ENCODE measurements around the gene RACGAP1. TPM values are rescaled to one million over a fixed set of nuclear protein-coding genes. Genes with fewer than 3 reads are reported as not detected.

Gene RACGAP1
- total and polyA plus RNA-seq, 2 experiments from 2014 or later: 35.4 to 55.4 TPM

DNA sequence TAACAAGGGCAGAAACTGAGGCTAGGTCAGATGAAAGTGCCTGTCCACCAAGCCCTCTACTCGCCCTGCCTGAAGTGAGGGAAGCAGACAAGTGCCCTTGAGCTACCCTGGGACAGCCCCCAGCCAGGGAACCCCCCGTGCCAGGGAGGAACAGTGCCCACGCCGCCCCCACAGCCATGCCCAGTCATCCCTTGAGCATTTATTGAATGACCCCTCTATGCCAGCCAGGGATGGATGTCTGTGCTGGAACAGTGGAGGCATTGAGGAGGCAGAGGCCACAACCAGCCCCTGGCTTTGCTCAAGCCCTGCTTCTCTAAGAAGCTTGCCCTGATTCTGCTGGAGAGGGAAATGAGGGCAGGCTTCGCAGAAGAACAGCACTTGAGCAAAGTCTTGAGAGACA lies 56.3 kb downstream of the RACGAP1 start:
- WGBS, 2 experiments (ENCODE audit: low coverage in 1 of 2, low lambda C conversion rate in 2 of 2, missing lambda C conversion rate in 2 of 2): 58 to 59% methylated on average over 4 to 5 of the region's 5 CpGs
- peaks cover 15% of the 10 kb centered on the region for H3K27me3 ChIP-seq (replicated peaks; ENCODE audit: insufficient read depth)
- no peak overlapping the region for H2AFZ ChIP-seq
- H3K4me2 ChIP-seq (ENCODE audit: unreplicated experiment): no peak overlapping the region
- no peaks in the 10 kb centered on the region for H3K9me3 ChIP-seq (ENCODE audit: low read depth)
- H3K4me3 ChIP-seq: no peak overlapping the region
- H3F3A ChIP-seq (ENCODE audit: insufficient read depth): no peaks in the 10 kb centered on the region
- no peaks in the 10 kb centered on the region for H3K9me2 ChIP-seq (ENCODE audit: insufficient read depth)
- H4K20me1 ChIP-seq (ENCODE audit: insufficient read depth): no peaks in the 10 kb centered on the region
- no peaks in the 10 kb centered on the region for H3K4me1 ChIP-seq (ENCODE audit: insufficient read depth)
- H3K79me2 ChIP-seq (ENCODE audit: insufficient read depth): no peaks in the 10 kb centered on the region
- DNase-seq: no peak
- no peak overlapping the region for H3K27ac ChIP-seq
- H3K36me3 ChIP-seq (ENCODE audit: low read depth): no peaks in the 10 kb centered on the region
- TF ChIP-seq EZH2 (IDR thresholded peaks at IDR 0.05; ENCODE audit: insufficient read depth, poor library complexity, severe bottlenecking): no peak
- no peak for TF ChIP-seq EZH2phosphoT487 (IDR thresholded peaks at IDR 0.05; ENCODE audit: insufficient read depth, low read depth)
- H3K9ac ChIP-seq: no peak overlapping the region
- in situ Hi-C loops (cut with MboI): loop anchor here (5.0 kb wide), 1 partner anchor 88 kb away; the partner anchor contains the start of gene ASIC1

DNA sequence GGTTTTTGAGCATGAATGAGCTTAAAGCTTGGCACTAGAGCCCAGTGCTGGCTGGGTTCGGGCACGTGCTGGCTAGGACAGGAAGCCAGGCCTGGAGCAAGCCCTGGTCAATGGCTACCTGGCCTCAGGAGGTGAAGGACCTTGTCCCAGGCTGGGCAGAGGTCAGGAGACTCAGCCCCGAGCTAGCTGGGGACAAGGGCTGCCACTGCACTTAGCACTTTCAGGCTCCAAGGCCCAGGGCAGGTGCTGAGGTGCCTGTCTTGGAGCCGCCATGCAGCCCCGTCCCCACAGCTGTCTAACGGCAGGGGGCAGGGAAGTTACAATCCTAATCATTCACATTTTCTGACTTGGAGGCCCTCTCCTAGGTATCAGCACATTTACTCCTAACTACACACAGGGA lies 56.8 kb downstream of the RACGAP1 start:
- Histone ChIP-seq H3K4me2 (ENCODE audit: unreplicated experiment) (no peak overlapping the region), H3K36me3 (ENCODE audit: low read depth) (no peaks in the 10 kb centered on the region), H3K9ac (no peak overlapping the region), H3K9me2 (ENCODE audit: insufficient read depth) (no peaks in the 10 kb centered on the region), H3K4me3 (no peak overlapping the region), H3K79me2 (ENCODE audit: insufficient read depth) (no peaks in the 10 kb centered on the region), H4K20me1 (ENCODE audit: insufficient read depth) (no peaks in the 10 kb centered on the region), H2AFZ (no peak overlapping the region), H3K9me3 (ENCODE audit: low read depth) (no peaks in the 10 kb centered on the region), H3K4me1 (ENCODE audit: insufficient read depth) (no peaks in the 10 kb centered on the region), H3F3A (ENCODE audit: insufficient read depth) (no peaks in the 10 kb centered on the region), H3K27ac (no peak overlapping the region), H3K27me3 (replicated peaks; ENCODE audit: insufficient read depth) (peaks cover 15% of the 10 kb centered on the region)
- TF ChIP-seq EZH2 (IDR thresholded peaks at IDR 0.05; ENCODE audit: insufficient read depth, poor library complexity, severe bottlenecking) (no peak), EZH2phosphoT487 (IDR thresholded peaks at IDR 0.05; ENCODE audit: insufficient read depth, low read depth) (no peak)
- 87 to 93% methylated on average over 6 of the region's 6 CpGs for WGBS, 2 experiments (ENCODE audit: low coverage in 1 of 2, low lambda C conversion rate in 2 of 2, missing lambda C conversion rate in 2 of 2)
- in situ Hi-C loops (cut with MboI): loop anchor here (5.0 kb wide), 1 partner anchor 89 kb away; the partner anchor contains the start of gene ASIC1
- no peak for DNase-seq

DNA sequence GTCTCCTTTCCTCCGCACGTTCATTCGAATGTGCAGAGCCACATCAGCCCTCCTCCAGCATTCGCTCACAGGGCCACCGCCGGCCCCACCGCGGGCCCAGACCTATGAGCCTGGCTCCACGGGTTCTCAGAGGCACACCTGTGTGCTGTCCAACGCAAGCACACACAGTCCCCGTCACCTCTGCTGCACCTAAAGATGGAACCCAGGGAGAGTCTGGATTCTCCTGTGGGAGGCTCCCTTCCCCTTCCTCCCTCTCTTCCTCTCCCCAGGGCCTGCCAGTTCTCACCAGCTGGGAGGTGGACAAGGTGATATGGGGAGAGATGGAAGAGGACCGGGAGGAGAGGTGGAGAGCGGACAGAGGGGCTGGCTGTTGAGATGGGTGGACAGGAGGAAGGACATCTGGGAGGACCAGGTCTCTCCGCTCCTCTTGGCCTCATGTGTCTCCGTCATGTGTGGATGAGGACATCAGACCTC lies 57.5 kb downstream of the RACGAP1 start:
- H3K79me2 ChIP-seq (ENCODE audit: insufficient read depth): no peaks in the 10 kb centered on the region
- in situ Hi-C loops (cut with MboI): loop anchor here (5.0 kb wide), 1 partner anchor 89 kb away; the partner anchor contains the start of gene ASIC1
- peak overlapping the region; percentile 84 for H2AFZ ChIP-seq

DNA sequence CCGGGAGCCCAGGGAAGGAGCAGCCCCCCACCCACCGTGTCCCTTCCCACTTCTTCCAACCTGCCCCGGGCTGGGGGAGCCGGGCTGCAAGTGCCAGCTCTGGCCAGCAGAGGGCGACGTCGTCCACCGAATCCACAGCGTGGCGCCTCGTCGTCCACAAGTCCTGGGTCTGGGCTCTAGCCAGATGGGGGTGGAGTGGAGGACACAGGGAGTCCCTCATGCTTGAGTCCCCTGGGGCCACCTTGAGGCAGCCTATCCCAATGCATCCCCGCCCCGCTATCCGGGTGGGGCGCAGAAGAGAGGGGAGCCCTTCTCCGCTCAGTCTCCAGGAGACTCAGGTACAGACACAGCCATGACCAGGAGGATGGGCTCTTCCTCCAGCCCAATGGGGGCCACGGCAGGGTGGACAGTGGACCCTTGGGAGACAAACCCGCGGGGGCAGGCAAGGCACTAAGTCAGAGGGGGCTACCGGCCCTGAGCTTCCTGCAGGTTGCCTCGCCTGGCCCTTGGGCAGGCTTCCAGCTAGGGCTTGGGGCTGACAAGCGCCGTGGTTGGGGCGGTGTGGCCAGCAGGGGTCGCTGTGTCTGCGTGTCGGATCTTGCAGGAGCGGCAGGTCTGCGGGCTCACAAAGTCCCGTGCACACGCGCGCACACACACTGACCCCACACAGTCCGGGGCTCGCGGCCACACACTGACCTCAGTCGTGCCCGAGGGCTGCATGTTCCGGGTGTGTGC lies 58.1 kb downstream of the RACGAP1 start:
- H2AFZ ChIP-seq: peak overlapping the region; percentile 84
- TF ChIP-seq EZH2 (IDR thresholded peaks at IDR 0.05; ENCODE audit: insufficient read depth, poor library complexity, severe bottlenecking) (no peak), EZH2phosphoT487 (IDR thresholded peaks at IDR 0.05; ENCODE audit: insufficient read depth, low read depth) (no peak)
- H3K36me3 ChIP-seq (ENCODE audit: low read depth): no peaks in the 10 kb centered on the region
- DNase-seq: peak; percentile 89
- H3K9me3 ChIP-seq (ENCODE audit: low read depth): no peaks in the 10 kb centered on the region
- no peaks in the 10 kb centered on the region for H3F3A ChIP-seq (ENCODE audit: insufficient read depth)
- no peaks in the 10 kb centered on the region for H3K79me2 ChIP-seq (ENCODE audit: insufficient read depth)
- in situ Hi-C loops (cut with MboI): loop anchor here (5.0 kb wide), 1 partner anchor 90 kb away; the partner anchor contains the start of gene ASIC1
- no peaks in the 10 kb centered on the region for H3K9me2 ChIP-seq (ENCODE audit: insufficient read depth)
- H3K4me2 ChIP-seq (ENCODE audit: unreplicated experiment): peak overlapping the region; percentile 87
- no peaks in the 10 kb centered on the region for H3K4me1 ChIP-seq (ENCODE audit: insufficient read depth)
- WGBS, 2 experiments (ENCODE audit: low coverage in 1 of 2, low lambda C conversion rate in 2 of 2, missing lambda C conversion rate in 2 of 2): 0 to 1% methylated on average over 31 to 33 of the region's 40 CpGs
- H3K9ac ChIP-seq: peak overlapping the region; percentile 32; the same call in 1 of the 2 replicates
- peak overlapping the region; percentile 72 for H3K4me3 ChIP-seq
- H4K20me1 ChIP-seq (ENCODE audit: insufficient read depth): no peaks in the 10 kb centered on the region
- peaks cover 18% of the 10 kb centered on the region for H3K27me3 ChIP-seq (replicated peaks; ENCODE audit: insufficient read depth)
- H3K27ac ChIP-seq: no peak overlapping the region

More for the DNA sequence above, 57.5 kb downstream of the RACGAP1 start:
- H3K27me3 ChIP-seq (replicated peaks; ENCODE audit: insufficient read depth): peaks cover 15% of the 10 kb centered on the region
- no peak overlapping the region for H3K27ac ChIP-seq
- no peaks in the 10 kb centered on the region for H3K9me2 ChIP-seq (ENCODE audit: insufficient read depth)
- no peak overlapping the region for H3K9ac ChIP-seq
- DNase-seq: no peak
- no peaks in the 10 kb centered on the region for H3K4me1 ChIP-seq (ENCODE audit: insufficient read depth)
- H3K36me3 ChIP-seq (ENCODE audit: low read depth): no peaks in the 10 kb centered on the region
- TF ChIP-seq EZH2phosphoT487 (IDR thresholded peaks at IDR 0.05; ENCODE audit: insufficient read depth, low read depth) (no peak), EZH2 (IDR thresholded peaks at IDR 0.05; ENCODE audit: insufficient read depth, poor library complexity, severe bottlenecking) (no peak)
- WGBS, 2 experiments (ENCODE audit: low coverage in 1 of 2, low lambda C conversion rate in 2 of 2, missing lambda C conversion rate in 2 of 2): 25 to 30% methylated on average over 15 of the region's 15 CpGs
- H3K9me3 ChIP-seq (ENCODE audit: low read depth): no peaks in the 10 kb centered on the region
- H3K4me3 ChIP-seq: peak overlapping the region; percentile 72
- peak overlapping the region; percentile 87 for H3K4me2 ChIP-seq (ENCODE audit: unreplicated experiment)
- no peaks in the 10 kb centered on the region for H4K20me1 ChIP-seq (ENCODE audit: insufficient read depth)
- H3F3A ChIP-seq (ENCODE audit: insufficient read depth): no peaks in the 10 kb centered on the region

All from GM23248 (cell line).